ENCODE data around the gene ZBTB45. TPM values are rescaled to one million over a fixed set of nuclear protein-coding genes. Genes with fewer than 3 reads are reported as not detected.
A peak's percentile ranks its signal among the peaks of the same experiment; 100 is the strongest.

Gene ZBTB45
- polyA plus RNA-seq, 3 donors, result 2.2 to 5.3 (median 2.6) TPM

- 10% methylated on average over 58 of the region's 66 CpGs for WGBS (ENCODE audit: insufficient coverage)
- Histone ChIP-seq H3K36me3 (replicated peaks in 1 of 2; ENCODE audit: control insufficient read depth in 1 of 2, insufficient read depth in 2 of 2, low read length in 2 of 2) (peaks cover 17 to 20% of the 10 kb centered on the region in 2 donors), H3K79me2 (ENCODE audit: insufficient read depth, low read length) (peaks cover 41% of the 10 kb centered on the region), H3K4me2 (replicated peaks; ENCODE audit: extremely low read depth, low read length, poor library complexity, severe bottlenecking) (peak overlapping the region; percentile 60), H3K4me3 (replicated peaks in 1 of 3; ENCODE audit: low read depth in 2 of 3, low read length in 3 of 3) (peak overlapping the region in 1 of 3 experiments; percentile 56), H3K27ac (ENCODE audit: low read depth in 1 of 2, low read length in 2 of 2) (peak overlapping the region; percentile 32 to 41), H4K20me1 (ENCODE audit: insufficient read depth, low read length) (peaks cover 40% of the 10 kb centered on the region), H2AFZ (ENCODE audit: insufficient read depth, low read depth, low read length, poor library complexity, severe bottlenecking) (peak overlapping the region; percentile 46), H3K9ac (ENCODE audit: insufficient read depth, low read length, poor library complexity, severe bottlenecking) (peak overlapping the region; percentile 4), H3K27me3 (ENCODE audit: control insufficient read depth in 2 of 2, insufficient read depth in 2 of 2, low read length in 2 of 2) (no peaks in the 10 kb centered on the region), H3K4me1 (ENCODE audit: control insufficient read depth in 1 of 2, insufficient read depth in 2 of 2, low read length in 2 of 2) (peaks cover 21 to 27% of the 10 kb centered on the region in 2 donors), H3K9me3 (replicated peaks in 1 of 2; ENCODE audit: control insufficient read depth in 1 of 2, insufficient read depth in 1 of 2, low read length in 2 of 2) (no peaks in the 10 kb centered on the region)
- peaks cover 0 to 2% (median 0%) of the 10 kb centered on the region in 3 donors for H3K27me3 Mint-ChIP-seq (ENCODE audit: low read depth in 3 of 3)
- DNase-seq, result peak; percentile 87 to 90 (median 89)
- peaks cover 29% of the 10 kb centered on the region for H3K4me1 Mint-ChIP-seq
- peak overlapping the region; percentile 71 to 80 for H3K4me3 Mint-ChIP-seq
- H3K27ac Mint-ChIP-seq, result peak overlapping the region in 4 of 7 donors; percentile 15 to 70 (median 57)
- H3K36me3 Mint-ChIP-seq, result peaks cover 19 to 30% of the 10 kb centered on the region in 2 donors
- peaks cover 0 to 7% (median 1%) of the 10 kb centered on the region in 7 donors for H3K9me3 Mint-ChIP-seq
- peak; percentile 91 for TF ChIP-seq CTCF (IDR thresholded peaks at IDR 0.05)
- intact Hi-C loops (cut with micrococcal nuclease), result no loop called here
These were observed 5.7 kb downstream of the ZBTB45 start for GRCh38 chr19:58513694-58514563.

DNA sequence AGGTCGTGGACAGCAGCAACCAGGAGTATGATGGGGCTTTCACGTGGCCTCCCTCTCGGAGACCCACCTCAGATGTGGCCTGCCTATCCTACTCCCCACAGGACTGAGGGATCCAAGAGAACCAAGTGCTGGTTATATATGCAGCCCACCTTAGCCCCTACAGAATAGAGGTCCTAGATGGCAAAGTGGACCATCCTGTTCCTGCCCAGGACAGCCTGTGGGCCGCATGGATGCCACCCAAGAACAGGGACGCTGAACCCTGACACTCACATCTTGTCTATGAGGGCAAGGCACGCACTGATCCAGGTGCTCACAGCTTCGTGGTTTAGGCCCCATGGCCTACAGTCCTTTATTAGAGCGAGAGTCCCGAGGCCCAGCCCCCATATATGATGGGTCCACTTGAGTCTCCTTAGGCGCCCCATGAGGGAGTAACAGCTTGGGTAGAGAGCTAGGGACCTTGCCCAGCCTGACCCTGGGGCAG, 6.4 kb downstream of the ZBTB45 start:
- peak overlapping the region in 1 of 2 donors; percentile 32 for H3K27ac ChIP-seq (ENCODE audit: low read depth in 1 of 2, low read length in 2 of 2)

More for the DNA sequence above, 6.4 kb downstream of the ZBTB45 start:
- H3K4me3 Mint-ChIP-seq, result no peak overlapping the region
- 100% methylated on average over 6 of the region's 10 CpGs for WGBS (ENCODE audit: insufficient coverage)
- intact Hi-C loops (cut with micrococcal nuclease), result no loop called here
- peaks cover 17 to 20% of the 10 kb centered on the region in 2 donors for H3K36me3 ChIP-seq (replicated peaks in 1 of 2; ENCODE audit: control insufficient read depth in 1 of 2, insufficient read depth in 2 of 2, low read length in 2 of 2)
- H4K20me1 ChIP-seq (ENCODE audit: insufficient read depth, low read length), result peaks cover 35% of the 10 kb centered on the region
- H3K9ac ChIP-seq (ENCODE audit: insufficient read depth, low read length, poor library complexity, severe bottlenecking), result peak overlapping the region; percentile 4
- H3K4me1 Mint-ChIP-seq, result peaks cover 22% of the 10 kb centered on the region
- H3K4me2 ChIP-seq (replicated peaks; ENCODE audit: extremely low read depth, low read length, poor library complexity, severe bottlenecking), result peak overlapping the region; percentile 60
- H3K27ac Mint-ChIP-seq, result no peak overlapping the region
- no peak for TF ChIP-seq CTCF (IDR thresholded peaks at IDR 0.05)
- DNase-seq, result no peak
- peaks cover 34% of the 10 kb centered on the region for H3K79me2 ChIP-seq (ENCODE audit: insufficient read depth, low read length)
- H3K4me1 ChIP-seq (ENCODE audit: control insufficient read depth in 1 of 2, insufficient read depth in 2 of 2, low read length in 2 of 2), result peaks cover 15 to 20% of the 10 kb centered on the region in 2 donors
- peaks cover 0 to 13% (median 5%) of the 10 kb centered on the region in 7 donors for H3K9me3 Mint-ChIP-seq
- peaks cover 4 to 5% of the 10 kb centered on the region in 2 donors for H3K9me3 ChIP-seq (replicated peaks in 1 of 2; ENCODE audit: control insufficient read depth in 1 of 2, insufficient read depth in 1 of 2, low read length in 2 of 2)
- H3K27me3 Mint-ChIP-seq (ENCODE audit: low read depth in 3 of 3), result peaks cover 0 to 2% (median 2%) of the 10 kb centered on the region in 3 donors
- no peak overlapping the region for H2AFZ ChIP-seq (ENCODE audit: insufficient read depth, low read depth, low read length, poor library complexity, severe bottlenecking)
- no peaks in the 10 kb centered on the region for H3K27me3 ChIP-seq (ENCODE audit: control insufficient read depth in 2 of 2, insufficient read depth in 2 of 2, low read length in 2 of 2)
- H3K36me3 Mint-ChIP-seq, result peaks cover 19 to 30% of the 10 kb centered on the region in 2 donors
- no peak overlapping the region for H3K4me3 ChIP-seq (replicated peaks in 1 of 3; ENCODE audit: low read depth in 2 of 3, low read length in 3 of 3)

Measured in CD14-positive monocyte (primary cell).